Activated CD8-positive, alpha-beta T cell treated with anti-CD3 and anti-CD28 coated beads for 36 hours (primary cell): ENCODE results near the gene ACVR2B. TPM values are rescaled to one million over a fixed set of nuclear protein-coding genes. Genes with fewer than 3 reads are reported as not detected.

Source experiments
- ATAC-seq: fragments of 200-7000 bp; cut with Tn5 transposase; one replicate; pipeline ENCODE4 v1.10.0; 2021; ENCODE audit warnings: mild to moderate bottlenecking, moderate library complexity
- CTCF ChIA-PET: fragments of 350-600 bp; sonication (Branson Sonifier 250); formaldehyde crosslinking; loops from one replicate; lab custom pipeline; 2021; ENCODE audit warnings: antibody characterized with exemption; lab: Charles Lee
- POLR2A ChIA-PET: fragments of 350-600 bp; sonication (Branson Sonifier 250); formaldehyde crosslinking; loops from one replicate; lab custom pipeline; 2021; ENCODE audit warnings: antibody characterized with exemption; lab: Charles Lee
- DNase-seq: peaks from one replicate; pipeline ENCODE4 v3.0.0-alpha.2; 2020
- H3K27ac Mint-ChIP-seq: one replicate; pipeline ENCODE4 v1.8.0; 2021; ENCODE audit warnings: mild to moderate bottlenecking, mixed read lengths
- H3K27me3 Mint-ChIP-seq: one replicate; pipeline ENCODE4 v1.8.0; 2021; ENCODE audit warnings: mixed read lengths
- H3K36me3 Mint-ChIP-seq: one replicate; pipeline ENCODE4 v1.8.0; 2021; ENCODE audit warnings: low read depth, mixed read lengths
- H3K4me1 Mint-ChIP-seq: one replicate; pipeline ENCODE4 v1.8.0; 2021; ENCODE audit warnings: low read depth, mixed read lengths
- H3K4me3 Mint-ChIP-seq: one replicate; pipeline ENCODE4 v1.8.0; 2021; ENCODE audit warnings: mild to moderate bottlenecking, moderate library complexity, mixed read lengths
- H3K9me3 Mint-ChIP-seq: one replicate; pipeline ENCODE4 v1.8.0; 2021; ENCODE audit warnings: mixed read lengths
- CTCF ChIP-seq: fragments of 200-600 bp; IDR thresholded peaks from one replicate; pipeline ENCODE4 v1.8.0; 2022; ENCODE audit warnings: antibody characterized with exemption, mild to moderate bottlenecking
- intact Hi-C: fragments of 100-400 bp; cut with micrococcal nuclease; formaldehyde crosslinking; loops from one replicate; pipeline ENCODE4 v1.10.0; 2022
- total RNA-seq, 2 experiments: library from RNA; stranded (reverse); gene quantifications; one replicate each; pipeline ENCODE4 v1.2.3, GENCODE V29; 2021

ACVR2B gene
- total RNA-seq, 2 experiments from 2014 or later, result 5.4 to 6.9 TPM

- H3K27ac Mint-ChIP-seq, result no peak overlapping the region
- ChIA-PET CTCF (interaction anchor here (1.6 kb wide), 1 partner anchor 49 kb away, joined by 5 read pairs; no protein-coding TSS in a partner anchor), POLR2A (no interaction called here)
Observed at GRCh38 chr3:38472342-38472741, 18.7 kb downstream of the ACVR2B start.

DNA sequence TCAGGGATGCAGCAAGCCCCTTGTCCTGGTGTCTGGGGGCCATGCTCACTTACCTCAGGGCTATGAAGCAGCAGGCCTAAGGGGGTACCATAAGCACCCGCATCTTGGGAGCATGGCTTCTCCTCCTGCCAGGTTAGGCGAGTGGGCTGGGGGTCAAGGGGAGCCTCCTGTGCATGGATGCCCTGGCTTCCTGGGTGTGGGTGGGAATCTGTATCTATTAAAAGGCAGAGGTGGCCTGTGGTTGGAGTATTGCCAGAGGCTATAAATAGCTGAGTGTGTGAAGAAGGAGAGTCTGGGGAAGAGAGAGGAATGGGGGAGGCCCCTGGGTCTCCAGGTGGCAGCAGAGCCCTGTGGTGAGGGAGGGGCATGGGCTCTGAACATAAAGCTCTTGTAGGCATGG is 19.5 kb downstream of the ACVR2B start:
- peaks cover 12% of the 10 kb centered on the region for H3K9me3 Mint-ChIP-seq
- ChIA-PET CTCF (interaction anchor here (1.6 kb wide), 1 partner anchor 48 kb away, joined by 5 read pairs; no protein-coding TSS in a partner anchor), POLR2A (interaction anchor here (0.6 kb wide), 1 partner anchor 950 kb away, joined by 3 read pairs; no protein-coding TSS in a partner anchor)
- DNase-seq (no peak), ATAC-seq (no peak)
- no peaks in the 10 kb centered on the region for H3K27me3 Mint-ChIP-seq
- no peak overlapping the region for H3K27ac Mint-ChIP-seq
- peaks cover 2% of the 10 kb centered on the region for H3K36me3 Mint-ChIP-seq
- H3K4me1 Mint-ChIP-seq, result peaks cover 19% of the 10 kb centered on the region
- H3K4me3 Mint-ChIP-seq, result no peak overlapping the region
- no peak for TF ChIP-seq CTCF
- intact Hi-C loops, result no loop called here

More at GRCh38 chr3:38472342-38472741, 18.7 kb downstream of the ACVR2B start:
- Mint-ChIP-seq H3K9me3 (peaks cover 12% of the 10 kb centered on the region), H3K36me3 (peaks cover 2% of the 10 kb centered on the region), H3K4me3 (no peak overlapping the region), H3K27me3 (no peaks in the 10 kb centered on the region), H3K4me1 (peaks cover 19% of the 10 kb centered on the region)
- TF ChIP-seq CTCF, result no peak
- DNase-seq (no peak), ATAC-seq (no peak)
- intact Hi-C loops, result no loop called here

GRCh38 chr3:38474928-38475605 is 21.4 kb downstream of the ACVR2B start:
- Mint-ChIP-seq H3K27ac (no peak overlapping the region), H3K27me3 (no peaks in the 10 kb centered on the region), H3K4me1 (peaks cover 19% of the 10 kb centered on the region), H3K9me3 (peaks cover 4% of the 10 kb centered on the region), H3K4me3 (no peak overlapping the region), H3K36me3 (no peaks in the 10 kb centered on the region)
- no peak for ATAC-seq
- POLR2A ChIA-PET, result no interaction called here
- intact Hi-C loops, result no loop called here
- no peak for DNase-seq
- CTCF ChIA-PET, result no interaction called here
- TF ChIP-seq CTCF, result no peak

GRCh38 chr3:38475716-38476115 is 22.0 kb downstream of the ACVR2B start:
- POLR2A ChIA-PET, result no interaction called here
- DNase-seq, result no peak
- no peak for ATAC-seq
- no peak overlapping the region for H3K27ac Mint-ChIP-seq
- intact Hi-C loops, result no loop called here
- H3K4me3 Mint-ChIP-seq, result no peak overlapping the region
- H3K9me3 Mint-ChIP-seq, result no peaks in the 10 kb centered on the region
- peaks cover 19% of the 10 kb centered on the region for H3K4me1 Mint-ChIP-seq
- no peak for TF ChIP-seq CTCF
- H3K36me3 Mint-ChIP-seq, result no peaks in the 10 kb centered on the region
- CTCF ChIA-PET, result no interaction called here
- H3K27me3 Mint-ChIP-seq, result no peaks in the 10 kb centered on the region

DNA sequence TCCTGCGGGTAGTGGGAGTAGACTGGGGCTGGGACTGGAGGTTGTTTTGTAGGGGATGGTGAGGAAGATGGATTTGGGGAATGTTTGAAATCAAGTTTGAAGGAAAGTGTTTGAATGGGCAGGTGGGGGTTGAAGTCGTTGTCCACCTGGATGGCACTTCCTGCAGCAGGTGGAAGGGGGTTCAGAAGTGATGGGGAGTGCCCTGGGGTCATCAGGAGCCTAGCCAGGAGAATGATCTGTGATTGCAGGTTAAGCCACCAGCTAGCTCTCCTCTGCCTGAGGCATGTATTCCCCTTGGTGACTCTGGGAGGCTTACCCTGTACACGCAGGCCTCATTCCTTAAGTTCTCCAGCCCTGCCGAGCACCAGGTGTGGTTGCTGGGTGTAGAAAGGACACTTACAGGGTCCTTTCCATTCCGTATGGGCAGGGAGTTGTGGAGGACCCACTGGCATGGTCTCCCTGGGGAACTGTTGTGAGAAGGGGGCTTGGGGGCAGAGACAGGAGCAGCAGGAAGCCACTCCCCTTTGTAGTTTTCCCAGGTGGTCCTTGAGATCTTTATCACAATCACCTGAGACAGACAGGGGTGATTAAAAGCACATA is 22.6 kb downstream of the ACVR2B start:
- intact Hi-C loops, result no loop called here
- ChIA-PET POLR2A (no interaction called here), CTCF (no interaction called here)
- Mint-ChIP-seq H3K36me3 (peaks cover 2% of the 10 kb centered on the region), H3K27me3 (no peaks in the 10 kb centered on the region), H3K27ac (no peak overlapping the region), H3K4me3 (no peak overlapping the region), H3K9me3 (no peaks in the 10 kb centered on the region), H3K4me1 (peaks cover 18% of the 10 kb centered on the region)
- ATAC-seq (no peak), DNase-seq (no peak)
- TF ChIP-seq CTCF, result no peak
